Measurements from ENCODE around the gene TMEM63B.
A peak's percentile ranks its signal among the peaks of the same experiment; 100 is the strongest.

TMEM63B gene

DNA sequence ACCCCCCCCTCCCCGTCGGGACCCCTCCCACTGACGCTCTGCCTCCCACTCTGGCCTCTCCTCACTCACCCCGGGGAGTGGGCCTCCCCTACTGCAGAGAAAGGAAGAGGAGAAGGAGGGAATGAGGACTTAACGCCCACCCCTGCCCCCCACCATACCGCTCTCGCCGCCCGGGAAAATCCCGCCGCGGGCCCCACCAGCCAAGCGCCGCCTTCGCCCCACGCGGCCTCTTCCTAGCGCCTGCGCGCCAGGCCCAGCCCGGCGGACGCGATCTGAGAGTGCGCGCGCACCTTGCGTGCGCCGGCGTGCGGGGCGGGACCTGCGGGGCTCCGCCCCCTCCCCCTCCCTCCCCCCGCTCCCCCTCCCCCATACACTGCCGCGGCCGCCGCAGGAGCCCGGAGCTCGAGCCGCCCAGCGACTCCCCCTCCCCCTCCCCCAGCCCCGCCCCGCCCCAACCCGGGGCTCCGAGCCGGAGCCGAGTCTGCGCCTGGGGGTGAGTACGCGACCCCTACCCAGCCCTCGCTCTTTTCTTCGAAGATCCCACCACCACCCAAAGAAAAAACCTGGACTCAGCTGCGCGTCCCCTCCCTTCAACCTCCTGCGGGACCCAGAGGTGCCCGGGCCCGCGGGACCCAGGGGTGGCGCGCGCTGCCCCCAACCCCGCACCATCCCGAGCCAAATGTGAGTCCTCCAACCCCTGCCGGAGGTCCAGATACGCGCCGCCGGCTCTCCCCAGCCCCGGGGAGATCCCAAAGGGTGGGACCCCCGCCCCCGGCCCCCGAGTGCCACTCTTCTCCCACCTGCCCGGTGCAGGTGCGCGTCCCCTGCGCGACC is at the start of gene TMEM63B, which contains the start of gene MRPL14:
Gene TMEM63B, plus strand, starts transcription at position 369 of the 834 bp plus-strand sequence. CDS start 7,031 bp downstream, outside the sequence.
Gene MRPL14, minus strand, starts transcription at position 267 of the 834 bp plus-strand sequence. CDS start 10,841 bp downstream, outside the sequence.
- TF ChIP-seq, protein P1, sequence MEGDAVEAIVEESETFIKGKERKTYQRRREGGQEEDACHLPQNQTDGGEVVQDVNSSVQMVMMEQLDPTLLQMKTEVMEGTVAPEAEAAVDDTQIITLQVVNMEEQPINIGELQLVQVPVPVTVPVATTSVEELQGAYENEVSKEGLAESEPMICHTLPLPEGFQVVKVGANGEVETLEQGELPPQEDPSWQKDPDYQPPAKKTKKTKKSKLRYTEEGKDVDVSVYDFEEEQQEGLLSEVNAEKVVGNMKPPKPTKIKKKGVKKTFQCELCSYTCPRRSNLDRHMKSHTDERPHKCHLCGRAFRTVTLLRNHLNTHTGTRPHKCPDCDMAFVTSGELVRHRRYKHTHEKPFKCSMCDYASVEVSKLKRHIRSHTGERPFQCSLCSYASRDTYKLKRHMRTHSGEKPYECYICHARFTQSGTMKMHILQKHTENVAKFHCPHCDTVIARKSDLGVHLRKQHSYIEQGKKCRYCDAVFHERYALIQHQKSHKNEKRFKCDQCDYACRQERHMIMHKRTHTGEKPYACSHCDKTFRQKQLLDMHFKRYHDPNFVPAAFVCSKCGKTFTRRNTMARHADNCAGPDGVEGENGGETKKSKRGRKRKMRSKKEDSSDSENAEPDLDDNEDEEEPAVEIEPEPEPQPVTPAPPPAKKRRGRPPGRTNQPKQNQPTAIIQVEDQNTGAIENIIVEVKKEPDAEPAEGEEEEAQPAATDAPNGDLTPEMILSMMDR (IDR thresholded peaks at IDR 0.05; ENCODE audit: low read length, missing control alignments): no peak
- H3K4me3 ChIP-seq (replicated peaks; ENCODE audit: low read depth, low read length): peak within 1 kb of the TSS; percentile 82
- peak; percentile 91 for DNase-seq (ENCODE audit: low read depth)

DNA sequence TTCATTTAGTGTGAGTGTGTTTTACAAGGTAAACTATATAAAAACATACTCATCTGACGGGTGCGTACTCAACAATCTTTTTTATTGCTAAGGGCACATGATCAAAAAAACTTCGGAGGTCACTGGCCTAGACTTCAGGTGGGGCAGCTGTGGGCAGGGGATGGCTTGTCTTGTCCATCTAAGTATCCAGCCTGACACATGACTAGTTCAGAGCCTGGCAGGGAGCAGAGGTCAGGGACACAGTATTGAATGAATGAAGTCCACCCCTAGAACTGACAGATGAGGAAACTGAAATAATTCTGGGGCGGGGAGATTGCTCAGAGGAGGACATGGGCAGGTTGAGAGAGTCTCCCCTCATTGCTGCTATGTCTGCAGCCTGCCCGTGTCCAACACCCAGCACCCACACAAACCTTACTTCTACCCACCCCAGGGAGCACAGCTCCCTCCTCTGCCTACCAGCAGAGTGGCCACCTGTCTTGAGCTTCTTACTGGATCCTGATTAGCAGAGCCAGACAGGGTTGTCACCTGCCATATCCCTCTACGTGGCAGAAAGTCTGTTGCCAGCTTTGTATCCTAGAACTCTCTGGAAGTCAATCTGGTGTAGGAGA is 49.0 kb upstream of the TMEM63B start:
- TF ChIP-seq, protein P1 (IDR thresholded peaks at IDR 0.05; ENCODE audit: low read length, missing control alignments): no peak
- no peak overlapping the region for H3K4me3 ChIP-seq (replicated peaks; ENCODE audit: low read depth, low read length)
- DNase-seq (ENCODE audit: low read depth): no peak

DNA sequence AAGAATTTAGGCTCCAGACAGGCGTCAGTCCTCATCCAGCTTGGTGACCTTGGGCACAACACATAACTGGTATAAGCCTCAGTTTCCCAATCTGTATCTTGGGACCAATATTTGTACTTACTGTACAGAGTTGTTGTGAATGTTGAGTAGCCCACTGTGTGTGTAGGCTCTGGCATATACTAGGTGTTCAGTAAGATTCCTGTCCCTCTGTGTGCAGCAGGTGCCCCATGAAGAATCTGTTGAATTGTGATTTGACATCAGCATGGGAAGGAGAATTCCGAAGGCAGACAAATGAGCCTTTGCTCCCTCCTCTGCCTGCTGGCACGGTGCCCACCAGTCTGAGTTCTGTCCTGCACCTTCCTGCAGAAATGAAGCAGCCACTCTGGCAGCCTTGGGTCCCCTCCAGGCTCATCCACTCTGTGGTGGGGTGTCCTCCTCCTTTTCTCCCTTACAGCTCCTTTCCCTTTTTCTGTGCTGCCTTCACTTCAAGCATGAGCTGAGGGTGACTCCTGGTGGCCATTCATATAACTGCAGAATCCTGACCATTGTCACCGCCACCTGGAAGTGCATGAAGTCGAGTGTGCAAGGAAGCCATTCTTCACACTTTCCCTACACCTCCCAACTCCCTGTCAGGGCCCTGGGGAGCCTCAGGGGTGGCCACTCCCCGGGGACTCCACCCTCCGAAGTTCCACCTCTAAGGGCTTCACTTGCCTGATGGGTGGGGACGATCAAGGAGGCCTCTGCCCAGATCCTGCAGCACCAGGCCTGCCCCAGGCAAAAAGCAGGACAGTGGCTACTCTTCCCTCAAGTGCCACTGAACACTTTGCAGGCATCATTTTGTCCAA is 48.3 kb upstream of the TMEM63B start:
- no peak overlapping the region for H3K4me3 ChIP-seq (replicated peaks; ENCODE audit: low read depth, low read length)
- DNase-seq (ENCODE audit: low read depth): peak; percentile 79
- TF ChIP-seq, protein P1 (IDR thresholded peaks at IDR 0.05; ENCODE audit: low read length, missing control alignments): peak; percentile 89

DNA sequence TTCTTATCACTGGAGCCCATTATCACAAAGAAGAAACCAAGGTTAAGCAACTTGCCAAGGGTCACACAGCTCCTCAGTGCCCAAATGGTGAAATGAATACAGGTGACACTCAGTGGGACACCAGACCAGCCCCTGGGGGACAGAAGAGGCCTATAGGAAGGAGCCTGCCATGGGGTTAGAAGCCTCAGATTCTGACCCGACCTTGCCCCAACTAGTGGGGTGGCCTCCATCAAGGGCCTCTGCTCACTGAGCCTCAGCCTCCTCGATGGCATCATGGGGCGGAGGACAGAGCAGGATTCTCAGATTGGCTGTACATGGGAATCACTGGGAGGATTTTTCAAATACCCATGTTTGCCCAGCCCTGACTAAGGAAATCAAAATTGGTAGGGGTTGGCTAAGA is 47.7 kb upstream of the TMEM63B start:
- no peak for DNase-seq (ENCODE audit: low read depth)
- no peak overlapping the region for H3K4me3 ChIP-seq (replicated peaks; ENCODE audit: low read depth, low read length)
- TF ChIP-seq, protein P1 (IDR thresholded peaks at IDR 0.05; ENCODE audit: low read length, missing control alignments): no peak

DNA sequence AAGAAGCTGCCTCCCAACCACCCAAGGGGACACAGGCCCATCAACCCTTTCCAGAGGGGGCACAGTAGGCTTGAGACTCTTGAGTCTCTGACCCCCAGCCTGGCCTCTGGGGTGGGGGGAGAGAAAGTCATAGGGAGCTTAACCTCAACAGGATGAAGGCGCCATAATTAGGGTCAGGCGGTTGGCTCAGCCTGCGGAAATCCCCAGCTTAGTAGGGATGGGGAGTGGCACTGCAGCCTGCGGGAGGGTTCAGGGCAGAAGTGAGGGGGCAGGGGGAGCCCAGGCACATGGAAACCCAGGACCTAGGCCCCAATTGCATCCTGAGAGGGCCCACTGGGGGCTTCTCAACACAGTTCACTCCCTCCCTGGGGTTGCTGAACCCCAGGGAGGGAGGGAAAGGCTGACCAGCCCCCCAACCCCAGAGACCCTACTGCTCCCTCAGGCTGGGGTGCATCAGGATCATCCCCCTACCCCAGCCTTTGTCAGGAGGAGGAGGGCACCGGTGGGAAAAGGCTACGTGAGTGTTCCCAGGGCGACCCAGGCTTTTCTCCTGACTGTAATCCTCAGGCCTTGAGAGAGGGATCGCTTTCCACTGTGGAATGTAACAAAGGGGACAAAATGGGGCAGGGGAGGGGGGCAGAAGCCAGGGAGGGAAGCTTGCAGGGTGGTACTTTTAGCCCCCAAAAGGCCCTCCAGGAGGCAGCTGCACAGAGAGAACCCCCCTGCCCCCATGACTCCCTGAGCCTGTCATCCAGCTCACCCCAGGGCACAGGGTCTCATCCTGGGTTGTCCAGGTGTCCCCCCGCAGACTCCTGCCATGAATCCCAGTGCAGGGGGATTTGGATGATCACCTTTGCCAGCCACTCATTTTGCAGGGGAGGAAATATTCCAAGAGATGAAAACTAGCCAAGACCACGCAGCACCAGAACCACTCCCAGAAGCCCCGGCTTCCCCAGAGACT is 46.5 kb upstream of the TMEM63B start:
- no peak overlapping the region for H3K4me3 ChIP-seq (replicated peaks; ENCODE audit: low read depth, low read length)
- TF ChIP-seq, protein P1 (IDR thresholded peaks at IDR 0.05; ENCODE audit: low read length, missing control alignments): no peak
- no peak for DNase-seq (ENCODE audit: low read depth)

DNA sequence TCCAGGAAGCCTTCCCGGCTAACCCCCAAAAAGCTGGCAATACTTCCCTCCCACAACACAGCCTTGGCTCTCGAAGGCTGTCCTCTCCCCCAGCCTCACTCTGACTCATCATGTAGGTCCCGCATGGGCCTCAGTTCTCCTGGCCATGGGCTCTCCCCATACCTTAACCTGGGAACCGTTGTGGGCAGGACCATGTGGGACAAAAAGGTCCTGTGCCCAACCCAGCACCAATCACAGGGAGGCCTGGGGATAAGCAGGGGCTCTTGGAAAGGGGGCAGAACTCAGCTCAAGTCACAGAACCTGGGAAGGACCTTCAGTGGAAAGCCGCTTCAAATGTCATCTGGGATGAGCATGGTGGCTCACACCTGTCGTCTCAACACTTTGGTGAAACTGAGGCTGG is 45.6 kb upstream of the TMEM63B start:
- DNase-seq (ENCODE audit: low read depth): no peak
- TF ChIP-seq, protein P1 (IDR thresholded peaks at IDR 0.05; ENCODE audit: low read length, missing control alignments): no peak
- no peak overlapping the region for H3K4me3 ChIP-seq (replicated peaks; ENCODE audit: low read depth, low read length)
